ENCODE data around the gene ACP2.

The ACP2 gene

DNA sequence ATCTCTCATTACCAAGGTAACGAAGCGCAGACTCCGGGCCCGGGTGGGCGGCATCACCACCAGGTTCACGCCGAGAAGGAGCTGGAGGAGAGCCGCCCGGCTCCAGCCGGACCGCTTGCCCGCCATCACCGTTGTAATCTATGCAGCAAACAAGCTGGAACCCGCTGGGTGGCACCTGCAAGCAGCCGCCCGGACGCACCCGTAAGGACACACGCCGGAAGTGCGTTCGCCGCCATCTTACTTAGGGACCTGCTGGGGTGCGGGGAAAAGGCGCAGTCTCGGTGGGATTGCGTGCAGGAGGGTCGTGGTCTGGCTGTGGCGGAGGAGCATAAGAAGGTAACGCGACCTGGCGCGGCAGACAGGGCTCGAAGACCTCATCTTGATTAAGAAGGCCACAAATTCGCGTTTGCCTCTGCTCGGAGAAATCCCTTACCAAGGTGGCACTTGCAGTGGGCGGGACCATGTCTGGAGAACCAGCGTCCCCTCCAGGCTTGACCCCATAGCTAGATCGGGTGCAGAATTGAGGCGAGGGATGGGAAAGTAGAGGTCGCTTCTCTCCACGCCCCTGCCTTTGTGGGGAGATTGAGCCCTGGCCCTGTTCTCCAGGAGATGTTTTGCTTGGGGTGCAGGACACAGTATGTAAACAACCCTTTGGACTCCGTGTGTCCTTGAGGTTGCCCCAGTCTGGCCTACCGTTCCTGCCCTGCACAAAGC is at the start of gene ACP2:
ACP2 (minus strand) TSS at position 151 of the 714 bp plus-strand sequence; CDS start at position 126, 25 bp downstream.
- peak within 1 kb of the TSS; percentile 97 for H2AFZ ChIP-seq (ENCODE audit: low read length, unreplicated experiment)
- peak within 1 kb of the TSS; percentile 97 for H3K4me3 ChIP-seq (ENCODE audit: low read depth, low read length)
- H3K27me3 ChIP-seq (ENCODE audit: insufficient read depth, low read length): no peaks in the 10 kb centered on the region
- peaks cover 29% of the 10 kb centered on the region for H3K79me2 ChIP-seq (ENCODE audit: control insufficient read depth, insufficient read depth, low read length, unreplicated experiment)
- H3K36me3 ChIP-seq (ENCODE audit: insufficient read depth, low read length): no peaks in the 10 kb centered on the region
- peak within 1 kb of the TSS; percentile 56 for H3K27ac ChIP-seq (ENCODE audit: low read depth, low read length)
- H3K4me1 ChIP-seq (ENCODE audit: control insufficient read depth, insufficient read depth, low read length, unreplicated experiment): peaks cover 18% of the 10 kb centered on the region

- H3K36me3 ChIP-seq (ENCODE audit: insufficient read depth, low read length): peaks cover 22% of the 10 kb centered on the region
- no peaks in the 10 kb centered on the region for H3K79me2 ChIP-seq (ENCODE audit: control insufficient read depth, insufficient read depth, low read length, unreplicated experiment)
- no peak overlapping the region for H2AFZ ChIP-seq (ENCODE audit: low read length, unreplicated experiment)
- no peaks in the 10 kb centered on the region for H3K27me3 ChIP-seq (ENCODE audit: insufficient read depth, low read length)
- H3K4me1 ChIP-seq (ENCODE audit: control insufficient read depth, insufficient read depth, low read length, unreplicated experiment): no peaks in the 10 kb centered on the region
- no peak overlapping the region for H3K27ac ChIP-seq (ENCODE audit: low read depth, low read length)
- H3K4me3 ChIP-seq (ENCODE audit: low read depth, low read length): no peak overlapping the region
Observed at GRCh38 chr11:47296045-47296444, 47.4 kb upstream of the ACP2 start.

DNA sequence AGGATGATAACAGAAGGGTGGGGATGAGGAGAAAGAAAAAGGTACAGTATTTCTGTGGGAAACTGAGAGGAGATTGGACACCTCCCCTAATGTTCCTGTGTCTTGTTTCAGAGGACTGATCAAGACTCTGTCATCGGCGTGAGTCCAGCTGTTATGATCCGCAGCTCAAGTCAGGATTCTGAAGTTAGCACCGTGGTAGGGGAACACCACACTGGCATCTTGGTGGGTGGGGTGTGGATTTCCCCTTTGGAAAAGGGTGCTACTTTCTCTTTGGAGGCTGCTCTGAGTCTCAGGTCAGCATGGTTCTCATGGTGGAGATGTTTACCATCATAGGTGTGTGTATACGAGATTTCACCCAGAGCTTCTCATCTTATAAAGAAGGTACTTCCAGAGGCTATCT is 46.8 kb upstream of the ACP2 start:
- Histone ChIP-seq H3K4me3 (ENCODE audit: low read depth, low read length) (no peak overlapping the region), H3K36me3 (ENCODE audit: insufficient read depth, low read length) (peaks cover 25% of the 10 kb centered on the region), H3K4me1 (ENCODE audit: control insufficient read depth, insufficient read depth, low read length, unreplicated experiment) (no peaks in the 10 kb centered on the region), H3K79me2 (ENCODE audit: control insufficient read depth, insufficient read depth, low read length, unreplicated experiment) (no peaks in the 10 kb centered on the region), H3K27me3 (ENCODE audit: insufficient read depth, low read length) (no peaks in the 10 kb centered on the region), H2AFZ (ENCODE audit: low read length, unreplicated experiment) (no peak overlapping the region), H3K27ac (ENCODE audit: low read depth, low read length) (no peak overlapping the region)

DNA sequence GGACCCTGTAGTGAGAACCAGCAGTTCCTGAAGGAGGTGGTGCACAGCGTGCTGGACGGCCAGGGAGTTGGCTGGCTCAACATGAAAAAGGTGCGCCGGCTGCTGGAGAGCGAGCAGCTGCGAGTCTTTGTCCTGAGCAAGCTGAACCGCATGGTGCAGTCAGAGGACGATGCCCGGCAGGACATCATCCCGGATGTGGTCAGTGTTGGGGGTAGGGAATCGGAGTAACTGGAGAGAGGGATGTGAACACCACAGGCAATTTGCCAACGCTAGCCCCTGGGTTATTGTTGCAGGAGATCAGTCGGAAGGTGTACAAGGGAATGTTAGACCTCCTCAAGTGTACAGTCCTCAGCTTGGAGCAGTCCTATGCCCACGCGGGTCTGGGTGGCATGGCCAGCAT is 41.2 kb upstream of the ACP2 start:
- Histone ChIP-seq H3K4me1 (ENCODE audit: control insufficient read depth, insufficient read depth, low read length, unreplicated experiment) (no peaks in the 10 kb centered on the region), H3K4me3 (ENCODE audit: low read depth, low read length) (no peak overlapping the region), H3K36me3 (ENCODE audit: insufficient read depth, low read length) (peaks cover 27% of the 10 kb centered on the region; the same call in 1 of the 2 replicates)

DNA sequence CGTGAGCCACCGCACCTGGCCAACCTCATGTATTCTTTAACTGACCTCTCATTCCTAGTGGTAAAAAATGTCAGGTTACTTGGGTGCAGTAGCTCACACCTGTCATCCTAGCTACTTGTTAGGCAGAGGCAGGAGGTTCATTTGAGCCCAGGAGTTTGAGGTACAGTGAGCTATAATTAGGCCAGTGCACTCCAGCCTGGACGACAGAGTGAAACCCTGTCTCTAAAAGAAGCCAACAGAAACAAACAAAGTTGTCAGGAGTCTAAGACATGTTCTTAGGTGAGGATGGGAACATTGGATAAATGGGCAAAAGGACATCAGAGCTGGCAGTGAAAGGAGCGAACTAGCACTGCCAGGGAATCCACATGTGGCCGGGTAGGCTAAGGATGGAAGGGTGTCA is 39.5 kb upstream of the ACP2 start:
- Histone ChIP-seq H3K36me3 (ENCODE audit: insufficient read depth, low read length) (peaks cover 35% of the 10 kb centered on the region; the same call in 1 of the 2 replicates), H2AFZ (ENCODE audit: low read length, unreplicated experiment) (no peak overlapping the region), H3K27me3 (ENCODE audit: insufficient read depth, low read length) (no peaks in the 10 kb centered on the region)

More for the DNA sequence above, 41.2 kb upstream of the ACP2 start:
- no peaks in the 10 kb centered on the region for H3K27me3 ChIP-seq (ENCODE audit: insufficient read depth, low read length)
- H3K27ac ChIP-seq (ENCODE audit: low read depth, low read length): no peak overlapping the region
- no peak overlapping the region for H2AFZ ChIP-seq (ENCODE audit: low read length, unreplicated experiment)
- H3K79me2 ChIP-seq (ENCODE audit: control insufficient read depth, insufficient read depth, low read length, unreplicated experiment): no peaks in the 10 kb centered on the region

GRCh38 chr11:47285969-47286770 is 37.6 kb upstream of the ACP2 start:
- peaks cover 40% of the 10 kb centered on the region for H3K36me3 ChIP-seq (ENCODE audit: insufficient read depth, low read length)
- no peaks in the 10 kb centered on the region for H3K27me3 ChIP-seq (ENCODE audit: insufficient read depth, low read length)
- H3K4me1 ChIP-seq (ENCODE audit: control insufficient read depth, insufficient read depth, low read length, unreplicated experiment): no peaks in the 10 kb centered on the region
- H3K27ac ChIP-seq (ENCODE audit: low read depth, low read length): no peak overlapping the region
- no peak overlapping the region for H2AFZ ChIP-seq (ENCODE audit: low read length, unreplicated experiment)
- H3K4me3 ChIP-seq (ENCODE audit: low read depth, low read length): no peak overlapping the region
- no peaks in the 10 kb centered on the region for H3K79me2 ChIP-seq (ENCODE audit: control insufficient read depth, insufficient read depth, low read length, unreplicated experiment)

More for the DNA sequence above, 39.5 kb upstream of the ACP2 start:
- Histone ChIP-seq H3K27ac (ENCODE audit: low read depth, low read length) (no peak overlapping the region), H3K79me2 (ENCODE audit: control insufficient read depth, insufficient read depth, low read length, unreplicated experiment) (no peaks in the 10 kb centered on the region), H3K4me1 (ENCODE audit: control insufficient read depth, insufficient read depth, low read length, unreplicated experiment) (no peaks in the 10 kb centered on the region), H3K4me3 (ENCODE audit: low read depth, low read length) (no peak overlapping the region)

DNA sequence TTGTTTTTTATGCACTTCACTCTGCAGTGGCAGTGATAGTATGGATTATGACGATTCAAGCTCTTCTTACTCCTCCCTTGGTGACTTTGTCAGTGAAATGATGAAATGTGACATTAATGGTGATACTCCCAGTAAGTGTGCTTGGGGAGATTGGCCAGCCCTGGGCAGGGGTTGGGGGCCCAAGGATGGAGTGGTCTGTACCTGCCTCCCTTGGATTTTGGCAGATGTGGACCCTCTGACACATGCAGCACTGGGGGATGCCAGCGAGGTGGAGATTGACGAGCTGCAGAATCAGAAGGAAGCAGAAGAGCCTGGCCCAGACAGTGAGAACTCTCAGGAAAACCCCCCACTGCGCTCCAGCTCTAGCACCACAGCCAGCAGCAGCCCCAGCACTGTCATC is 35.5 kb upstream of the ACP2 start:
- Histone ChIP-seq H3K79me2 (ENCODE audit: control insufficient read depth, insufficient read depth, low read length, unreplicated experiment) (no peaks in the 10 kb centered on the region), H2AFZ (ENCODE audit: low read length, unreplicated experiment) (no peak overlapping the region), H3K27me3 (ENCODE audit: insufficient read depth, low read length) (no peaks in the 10 kb centered on the region), H3K27ac (ENCODE audit: low read depth, low read length) (no peak overlapping the region), H3K36me3 (ENCODE audit: insufficient read depth, low read length) (peaks cover 36% of the 10 kb centered on the region), H3K4me3 (ENCODE audit: low read depth, low read length) (no peak overlapping the region), H3K4me1 (ENCODE audit: control insufficient read depth, insufficient read depth, low read length, unreplicated experiment) (no peaks in the 10 kb centered on the region)

GRCh38 chr11:47282462-47282861 is 33.8 kb upstream of the ACP2 start:
- Histone ChIP-seq H3K27me3 (ENCODE audit: insufficient read depth, low read length) (no peaks in the 10 kb centered on the region), H3K36me3 (ENCODE audit: insufficient read depth, low read length) (peaks cover 36% of the 10 kb centered on the region), H3K79me2 (ENCODE audit: control insufficient read depth, insufficient read depth, low read length, unreplicated experiment) (no peaks in the 10 kb centered on the region), H3K4me3 (ENCODE audit: low read depth, low read length) (no peak overlapping the region), H3K27ac (ENCODE audit: low read depth, low read length) (no peak overlapping the region), H3K4me1 (ENCODE audit: control insufficient read depth, insufficient read depth, low read length, unreplicated experiment) (peaks cover 6% of the 10 kb centered on the region), H2AFZ (ENCODE audit: low read length, unreplicated experiment) (no peak overlapping the region)

DNA sequence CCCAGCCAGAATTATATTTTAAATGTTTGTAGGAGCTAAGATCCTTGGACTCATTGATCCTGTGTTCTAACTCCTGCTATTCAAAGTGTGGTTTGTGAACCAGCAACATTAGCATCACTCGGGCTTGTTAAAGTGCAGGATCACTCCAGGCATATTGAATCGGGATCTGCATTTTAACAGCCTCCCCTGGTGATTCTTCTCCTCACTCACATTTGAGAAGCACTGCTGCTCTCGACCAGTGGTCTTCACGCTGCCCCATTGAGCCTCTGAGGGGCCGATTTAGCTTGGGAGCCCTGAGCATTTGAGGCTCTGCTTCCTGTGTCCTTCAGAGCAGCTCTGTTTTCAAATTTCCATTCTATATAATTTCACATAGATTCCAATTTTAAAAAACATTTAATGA is 32.2 kb upstream of the ACP2 start:
- H2AFZ ChIP-seq (ENCODE audit: low read length, unreplicated experiment): no peak overlapping the region
- no peak overlapping the region for H3K4me3 ChIP-seq (ENCODE audit: low read depth, low read length)
- no peaks in the 10 kb centered on the region for H3K79me2 ChIP-seq (ENCODE audit: control insufficient read depth, insufficient read depth, low read length, unreplicated experiment)
- peaks cover 38% of the 10 kb centered on the region for H3K36me3 ChIP-seq (ENCODE audit: insufficient read depth, low read length)
- peaks cover 12% of the 10 kb centered on the region for H3K4me1 ChIP-seq (ENCODE audit: control insufficient read depth, insufficient read depth, low read length, unreplicated experiment)
- H3K27ac ChIP-seq (ENCODE audit: low read depth, low read length): no peak overlapping the region
- H3K27me3 ChIP-seq (ENCODE audit: insufficient read depth, low read length): no peaks in the 10 kb centered on the region

DNA sequence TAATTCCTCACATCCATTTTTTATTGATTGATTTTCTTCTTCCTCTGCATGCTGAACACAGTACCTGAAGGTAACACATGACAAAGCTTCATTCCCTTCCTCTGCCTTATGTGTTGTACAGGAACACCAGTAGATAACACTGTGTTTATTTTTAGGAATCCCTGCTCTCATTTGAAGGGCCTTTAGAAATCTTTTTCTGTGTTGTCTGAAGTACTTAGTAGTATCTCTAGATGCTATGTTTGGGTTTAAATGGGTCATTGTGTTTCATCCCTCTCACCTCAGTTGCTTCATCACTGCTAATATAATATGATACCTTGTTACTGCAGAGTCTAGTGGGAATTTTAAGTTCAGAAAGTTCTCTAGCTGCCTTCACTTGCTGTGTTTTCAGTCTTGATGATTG is 31.5 kb upstream of the ACP2 start:
- Histone ChIP-seq H3K79me2 (ENCODE audit: control insufficient read depth, insufficient read depth, low read length, unreplicated experiment) (no peaks in the 10 kb centered on the region), H3K4me1 (ENCODE audit: control insufficient read depth, insufficient read depth, low read length, unreplicated experiment) (peaks cover 12% of the 10 kb centered on the region), H3K27ac (ENCODE audit: low read depth, low read length) (no peak overlapping the region), H3K4me3 (ENCODE audit: low read depth, low read length) (no peak overlapping the region), H2AFZ (ENCODE audit: low read length, unreplicated experiment) (no peak overlapping the region), H3K27me3 (ENCODE audit: insufficient read depth, low read length) (no peaks in the 10 kb centered on the region), H3K36me3 (ENCODE audit: insufficient read depth, low read length) (peaks cover 34% of the 10 kb centered on the region)

DNA sequence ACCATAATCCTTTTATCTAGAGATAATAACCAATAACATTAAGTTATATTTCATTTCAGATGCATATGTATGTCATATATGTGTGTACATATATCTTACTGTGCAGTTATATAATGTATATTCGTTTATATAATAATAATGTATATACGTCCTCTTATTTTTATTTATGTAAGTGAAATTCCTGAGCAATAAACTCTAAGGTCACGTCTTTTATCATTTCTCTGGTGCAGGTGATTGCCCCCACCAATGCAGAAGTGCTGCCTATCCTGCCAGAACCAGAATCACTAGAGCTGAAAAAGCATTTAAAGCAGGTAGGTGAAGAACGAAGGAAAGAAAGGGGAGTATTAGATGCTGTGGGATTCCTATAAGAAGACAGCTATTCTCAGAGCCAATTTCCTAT is 30.2 kb upstream of the ACP2 start:
- Histone ChIP-seq H2AFZ (ENCODE audit: low read length, unreplicated experiment) (no peak overlapping the region), H3K27ac (ENCODE audit: low read depth, low read length) (no peak overlapping the region), H3K36me3 (ENCODE audit: insufficient read depth, low read length) (peaks cover 27% of the 10 kb centered on the region), H3K79me2 (ENCODE audit: control insufficient read depth, insufficient read depth, low read length, unreplicated experiment) (peaks cover 8% of the 10 kb centered on the region), H3K4me3 (ENCODE audit: low read depth, low read length) (no peak overlapping the region), H3K27me3 (ENCODE audit: insufficient read depth, low read length) (no peaks in the 10 kb centered on the region), H3K4me1 (ENCODE audit: control insufficient read depth, insufficient read depth, low read length, unreplicated experiment) (peaks cover 12% of the 10 kb centered on the region)
